Caco-2 (cell line): ENCODE data around the gene KDM5A. TPM values are rescaled to one million over a fixed set of nuclear protein-coding genes. Genes with fewer than 3 reads are reported as not detected.
A peak's percentile ranks its signal among the peaks of the same experiment; 100 is the strongest.

ENCODE experiments used
- BruUV-seq: library from RNA; stranded (reverse); fragments of 400-500 nt; replicated peaks from 2 replicates; lab custom pipeline; 2021; lab: Mats Ljungman, UMichigan
- CTCF ChIA-PET: fragments of 300-600 bp; sonication (Branson Sonifier 250); formaldehyde crosslinking; loops from one replicate; lab custom pipeline; 2022; ENCODE audit warnings: antibody characterized with exemption; lab: Charles Lee
- POLR2A ChIA-PET: fragments of 300-600 bp; sonication (Branson Sonifier 250); formaldehyde crosslinking; loops from one replicate; lab custom pipeline; 2022; ENCODE audit warnings: antibody characterized with exemption; lab: Charles Lee
- DNase-seq, 2 experiments: peaks; one replicate each; pipeline versions ENCODE4 v3.0.0 to v3.0.0-alpha.2; 2020 to 2022
- H3K27me3 ChIP-seq: replicated peaks from 2 replicates; pipeline ENCODE4 v1.6.0; 2011; ENCODE audit warnings: low read length; ENCODE audit not compliant: control insufficient read depth, insufficient read depth
- H3K36me3 ChIP-seq: 2 replicates; pipeline ENCODE4 v1.5.1; 2011; ENCODE audit warnings: low read length; ENCODE audit not compliant: control insufficient read depth, insufficient read depth
- H3K4me1 ChIP-seq: fragments of 250-450 bp; sonication (Bioruptor Pico); 2 replicates; pipeline ENCODE4 v1.5.1; 2020; ENCODE audit warnings: mild to moderate bottlenecking
- H3K4me3 ChIP-seq: 2 replicates; pipeline ENCODE4 v1.5.1; 2011; ENCODE audit warnings: low read depth, mild to moderate bottlenecking, control low read depth, low read length
- H3K9me3 ChIP-seq: fragments of 250-450 bp; sonication (Bioruptor Pico); 2 replicates; pipeline ENCODE4 v1.5.1; 2020; ENCODE audit warnings: mild to moderate bottlenecking, moderate library complexity
- H3K27ac Mint-ChIP-seq: one replicate; pipeline ENCODE4 v1.8.0; 2022; ENCODE audit warnings: mixed read lengths; ENCODE audit not compliant: unreplicated experiment
- H3K27me3 Mint-ChIP-seq: one replicate; pipeline ENCODE4 v1.8.0; 2022; ENCODE audit warnings: mixed read lengths; ENCODE audit not compliant: insufficient read depth, unreplicated experiment
- H3K36me3 Mint-ChIP-seq: one replicate; pipeline ENCODE4 v1.8.0; 2022; ENCODE audit warnings: mild to moderate bottlenecking, mixed read lengths; ENCODE audit not compliant: insufficient read depth, unreplicated experiment
- H3K4me1 Mint-ChIP-seq: one replicate; pipeline ENCODE4 v1.8.0; 2022; ENCODE audit warnings: low read depth, mixed read lengths; ENCODE audit not compliant: unreplicated experiment
- H3K4me3 Mint-ChIP-seq: one replicate; pipeline ENCODE4 v1.8.0; 2022; ENCODE audit warnings: mild to moderate bottlenecking, moderate library complexity, mixed read lengths; ENCODE audit not compliant: unreplicated experiment
- H3K9me3 Mint-ChIP-seq: one replicate; pipeline ENCODE4 v1.8.0; 2022; ENCODE audit warnings: mixed read lengths; ENCODE audit not compliant: unreplicated experiment
- intact Hi-C: fragments of 100-400 bp; cut with micrococcal nuclease; formaldehyde crosslinking; loops from one replicate; pipeline ENCODE4 v1.10.0; 2022; ENCODE audit not compliant: unreplicated experiment
- total RNA-seq: library from RNA; stranded (reverse); gene quantifications from 2 replicates; pipeline ENCODE4 v1.2.3, GENCODE V29; 2022
- TF ChIP-seq, protein P1 (sequence below), 2 experiments: fragments of 200-600 bp in 1 of 2; IDR thresholded peaks; 1 replicate in 1 of 2; 2 replicates in 1 of 2; pipeline versions ENCODE4 v1.5.1 to v1.8.0; 2011 to 2022; ENCODE audit warnings: antibody characterized with exemption in 1 of 2, control low read depth in 1 of 2, inconsistent platforms in 1 of 2, low read depth in 1 of 2, low read length in 1 of 2, mild to moderate bottlenecking in 1 of 2, moderate library complexity in 1 of 2; ENCODE audit not compliant: insufficient read depth in 1 of 2, severe bottlenecking in 1 of 2, unreplicated experiment in 1 of 2

The KDM5A gene
- total RNA-seq, 1 experiment from 2014 or later = 72.7 TPM

DNA sequence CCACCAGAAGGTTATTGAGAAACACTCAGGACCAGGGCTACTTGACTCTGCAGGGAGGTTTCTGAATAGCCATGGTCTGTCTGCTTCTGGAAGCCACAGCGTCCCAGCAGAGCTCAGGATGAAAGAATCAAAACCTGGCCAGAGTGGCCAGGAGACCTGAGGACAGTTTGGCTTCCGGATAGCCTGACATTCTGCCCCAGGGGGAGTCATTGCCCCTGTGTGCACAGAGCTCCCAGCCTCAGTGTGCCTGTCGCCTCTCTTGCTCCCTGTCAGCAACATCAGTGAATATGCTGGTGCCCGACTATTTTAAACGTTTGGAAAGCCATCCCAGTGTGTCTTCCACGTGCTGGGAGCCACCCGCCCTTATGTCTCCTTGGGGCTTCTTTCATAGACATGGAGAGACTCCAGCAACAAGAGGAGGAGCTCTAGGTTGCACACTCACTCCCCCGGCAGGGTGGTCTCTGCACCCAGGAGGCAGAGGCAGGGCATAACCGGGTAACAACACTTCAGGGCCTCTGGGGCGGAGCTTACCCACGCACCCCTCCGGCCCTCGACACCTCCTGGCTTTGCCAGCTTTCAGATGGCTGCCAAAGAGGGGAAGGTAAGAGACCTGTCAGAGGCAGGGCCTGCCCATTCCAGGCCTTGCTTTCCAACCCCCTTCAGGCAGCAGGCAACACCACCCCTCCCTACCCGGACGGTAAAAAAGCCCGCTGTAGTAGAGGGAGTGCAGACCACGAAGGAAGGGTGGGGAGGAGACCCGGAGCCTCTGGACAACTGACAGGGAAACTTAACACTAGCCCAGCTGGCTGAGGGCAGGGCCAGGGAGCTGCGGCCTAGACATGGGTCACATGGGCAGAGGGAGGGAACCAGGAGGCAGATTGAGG is 156.1 kb downstream of the KDM5A start:
- Histone ChIP-seq H3K4me1 (no peaks in the 10 kb centered on the region), H3K9me3 (peaks cover 32% of the 10 kb centered on the region), H3K36me3 (no peaks in the 10 kb centered on the region), H3K27me3 (no peaks in the 10 kb centered on the region), H3K4me3 (no peak overlapping the region)
- Mint-ChIP-seq H3K27me3 (peaks cover 13% of the 10 kb centered on the region), H3K4me3 (no peak overlapping the region), H3K9me3 (peaks cover 14% of the 10 kb centered on the region), H3K4me1 (no peaks in the 10 kb centered on the region), H3K36me3 (peaks cover 4% of the 10 kb centered on the region), H3K27ac (no peak overlapping the region)
- DNase-seq = peak in 1 of 2 experiments; percentile 31
- ChIA-PET CTCF (interaction anchor here (0.9 kb wide), 1 partner anchor 20 kb away, joined by 3 read pairs; no protein-coding TSS in a partner anchor), POLR2A (no interaction called here)
- TF ChIP-seq, protein P1, sequence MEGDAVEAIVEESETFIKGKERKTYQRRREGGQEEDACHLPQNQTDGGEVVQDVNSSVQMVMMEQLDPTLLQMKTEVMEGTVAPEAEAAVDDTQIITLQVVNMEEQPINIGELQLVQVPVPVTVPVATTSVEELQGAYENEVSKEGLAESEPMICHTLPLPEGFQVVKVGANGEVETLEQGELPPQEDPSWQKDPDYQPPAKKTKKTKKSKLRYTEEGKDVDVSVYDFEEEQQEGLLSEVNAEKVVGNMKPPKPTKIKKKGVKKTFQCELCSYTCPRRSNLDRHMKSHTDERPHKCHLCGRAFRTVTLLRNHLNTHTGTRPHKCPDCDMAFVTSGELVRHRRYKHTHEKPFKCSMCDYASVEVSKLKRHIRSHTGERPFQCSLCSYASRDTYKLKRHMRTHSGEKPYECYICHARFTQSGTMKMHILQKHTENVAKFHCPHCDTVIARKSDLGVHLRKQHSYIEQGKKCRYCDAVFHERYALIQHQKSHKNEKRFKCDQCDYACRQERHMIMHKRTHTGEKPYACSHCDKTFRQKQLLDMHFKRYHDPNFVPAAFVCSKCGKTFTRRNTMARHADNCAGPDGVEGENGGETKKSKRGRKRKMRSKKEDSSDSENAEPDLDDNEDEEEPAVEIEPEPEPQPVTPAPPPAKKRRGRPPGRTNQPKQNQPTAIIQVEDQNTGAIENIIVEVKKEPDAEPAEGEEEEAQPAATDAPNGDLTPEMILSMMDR (IDR thresholded peaks at IDR 0.05; ENCODE audit: insufficient read depth in 1 of 2, low read depth in 1 of 2, low read length in 1 of 2, severe bottlenecking in 1 of 2, unreplicated experiment in 1 of 2) = no peak
- intact Hi-C loops = no loop called here
- no TSS peak for BruUV-seq

DNA sequence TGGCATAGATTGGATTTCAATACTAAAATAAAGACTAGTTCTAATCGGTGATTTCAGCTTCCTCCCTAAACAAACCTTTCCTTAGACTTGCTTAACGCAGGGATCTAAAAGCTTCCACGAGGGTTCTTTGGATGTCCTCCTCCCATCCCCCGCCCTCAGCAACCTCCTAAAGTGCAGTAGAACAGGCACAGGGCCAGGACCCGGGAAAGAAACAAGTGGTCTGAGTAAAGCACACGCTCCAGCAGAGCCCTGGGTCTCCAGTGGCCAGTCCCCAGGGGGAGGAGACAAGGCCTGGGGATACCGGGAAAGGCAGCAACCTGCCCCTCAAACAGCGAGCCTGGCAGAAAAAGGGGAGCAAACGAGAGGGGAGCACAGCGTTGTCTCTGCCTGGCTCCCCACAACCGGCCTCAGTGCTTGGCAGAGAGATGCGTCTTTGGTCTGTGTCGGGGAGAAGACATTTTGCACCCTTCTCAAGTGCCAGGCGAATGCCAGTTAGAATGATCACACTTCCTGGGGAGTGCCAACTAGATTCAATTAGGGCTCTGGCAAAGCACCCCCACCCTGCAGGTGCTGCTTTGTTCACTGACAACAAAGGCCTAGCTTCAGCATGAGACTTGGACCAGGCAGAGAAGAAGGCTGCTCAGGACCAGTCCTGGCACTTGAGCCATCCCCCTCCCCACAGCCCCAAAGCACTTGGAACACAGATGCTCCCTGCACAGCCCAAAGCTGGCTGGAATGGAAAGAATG is 158.0 kb downstream of the KDM5A start:
- TF ChIP-seq, protein P1 (IDR thresholded peaks at IDR 0.05; ENCODE audit: insufficient read depth in 1 of 2, low read depth in 1 of 2, low read length in 1 of 2, severe bottlenecking in 1 of 2, unreplicated experiment in 1 of 2) = no peak
- H3K9me3 ChIP-seq = peaks cover 14% of the 10 kb centered on the region
- H3K4me3 ChIP-seq = no peak overlapping the region
- Mint-ChIP-seq H3K9me3 (peaks cover 7% of the 10 kb centered on the region), H3K4me3 (no peak overlapping the region), H3K27ac (no peak overlapping the region), H3K36me3 (peaks cover 4% of the 10 kb centered on the region), H3K4me1 (no peaks in the 10 kb centered on the region), H3K27me3 (peaks cover 18% of the 10 kb centered on the region)
- CTCF ChIA-PET = no interaction called here
- POLR2A ChIA-PET = no interaction called here
- H3K36me3 ChIP-seq = no peaks in the 10 kb centered on the region
- intact Hi-C loops = no loop called here
- no peaks in the 10 kb centered on the region for H3K27me3 ChIP-seq
- BruUV-seq = no TSS peak
- DNase-seq = peak in 1 of 2 experiments; percentile 28
- no peaks in the 10 kb centered on the region for H3K4me1 ChIP-seq

Other genes starting within 250 kb of the KDM5A start
- gene SLC6A12, start 175.2 kb downstream of the KDM5A start, total RNA-seq = 1.5 and 2.1 TPM in 2 replicates
- 1.0 and 1.3 TPM in 2 replicates for gene SLC6A13, start 126.5 kb downstream of the KDM5A start, total RNA-seq
- gene CCDC77, start 12.3 kb upstream of the KDM5A start, total RNA-seq = 33.0 and 33.9 TPM in 2 replicates
- 77.9 and 78.1 TPM in 2 replicates for gene B4GALNT3, start 70.6 kb upstream of the KDM5A start, total RNA-seq